GM21515 (cell line): ENCODE measurements around the gene HFM1.

Experiments used
- ATAC-seq: cut with Tn5 transposase; IDR thresholded peaks from one replicate; pipeline ENCODE4 v1.9.1; 2021; ENCODE audit not compliant: unreplicated experiment

The HFM1 gene

GRCh38 chr1:91278754-91279153, 125.9 kb downstream of the HFM1 start:
- no peak for ATAC-seq

- no peak for ATAC-seq
Measured at GRCh38 chr1:91273875-91274274, 130.8 kb downstream of the HFM1 start.

- no peak for ATAC-seq
Measured at GRCh38 chr1:91261655-91262054, 143.0 kb downstream of the HFM1 start.

- ATAC-seq, result no peak
Measured at GRCh38 chr1:91245435-91245834, 159.2 kb downstream of the HFM1 start.

- no peak for ATAC-seq
Measured at GRCh38 chr1:91244737-91245136, 159.9 kb downstream of the HFM1 start.

- ATAC-seq, result no peak
Measured at GRCh38 chr1:91243171-91243570, 161.5 kb downstream of the HFM1 start.

- ATAC-seq, result no peak
Measured at GRCh38 chr1:91234181-91234580, 170.5 kb downstream of the HFM1 start.

GRCh38 chr1:91226741-91227140, 177.9 kb downstream of the HFM1 start:
- ATAC-seq, result no peak

- ATAC-seq, result no peak
Measured at GRCh38 chr1:91224878-91225277, 179.8 kb downstream of the HFM1 start.

- ATAC-seq, result no peak
Measured at GRCh38 chr1:91221017-91221416, 183.6 kb downstream of the HFM1 start.

- ATAC-seq, result no peak
Measured at GRCh38 chr1:91217911-91218310, 186.7 kb downstream of the HFM1 start.
